HG03378 (cell line): Measurements from ENCODE around the gene HAPLN1.
"Not testable (repeated sequence)": the region's sequence is repeated elsewhere in the genome, so short reads cannot be mapped to it uniquely, and the experiment has no call there.

Experiments
- ATAC-seq: cut with Tn5 transposase; IDR thresholded peaks from one replicate; pipeline ENCODE4 v1.9.1; 2021; ENCODE audit warnings: mild to moderate bottlenecking, moderate library complexity; ENCODE audit not compliant: unreplicated experiment

The HAPLN1 gene

DNA sequence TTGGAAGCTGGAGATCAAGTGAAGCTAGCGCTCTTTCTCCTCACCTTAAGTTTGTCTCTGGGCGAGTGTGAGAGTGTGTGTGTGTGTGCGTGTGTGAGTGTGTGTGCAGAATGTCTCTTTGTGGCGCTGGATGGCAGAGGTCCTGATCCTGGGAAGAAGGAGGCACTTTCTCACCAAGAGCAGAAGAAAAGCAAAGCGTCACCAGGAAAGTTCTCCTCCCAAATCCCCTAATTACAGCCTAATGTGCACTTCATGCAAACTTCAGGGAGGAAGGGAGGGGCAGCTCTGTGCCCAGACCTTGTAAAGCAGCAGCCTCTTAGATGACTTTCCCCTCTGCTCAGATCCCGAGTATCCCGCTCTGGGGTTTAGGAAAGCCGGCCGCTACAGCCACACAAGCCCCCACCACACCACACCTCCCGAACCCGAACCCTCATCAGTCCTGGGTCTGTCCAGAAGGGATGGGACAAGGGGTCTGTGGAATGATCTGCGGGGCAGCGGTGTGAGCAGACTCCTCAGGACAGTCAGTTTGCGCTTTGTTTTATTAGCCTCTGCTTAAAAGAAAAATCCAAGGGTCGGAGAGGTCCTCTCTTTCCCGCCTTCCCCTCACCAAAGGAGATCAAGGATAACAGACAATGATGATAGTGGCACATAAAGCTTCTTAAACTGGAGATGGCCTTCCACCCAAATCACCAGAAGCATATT is at the start of gene HAPLN1:
HAPLN1 (minus strand) TSS at position 20 of the 702 bp plus-strand sequence. CDS start 47,332 bp downstream, outside the sequence.
- ATAC-seq = no peak

DNA sequence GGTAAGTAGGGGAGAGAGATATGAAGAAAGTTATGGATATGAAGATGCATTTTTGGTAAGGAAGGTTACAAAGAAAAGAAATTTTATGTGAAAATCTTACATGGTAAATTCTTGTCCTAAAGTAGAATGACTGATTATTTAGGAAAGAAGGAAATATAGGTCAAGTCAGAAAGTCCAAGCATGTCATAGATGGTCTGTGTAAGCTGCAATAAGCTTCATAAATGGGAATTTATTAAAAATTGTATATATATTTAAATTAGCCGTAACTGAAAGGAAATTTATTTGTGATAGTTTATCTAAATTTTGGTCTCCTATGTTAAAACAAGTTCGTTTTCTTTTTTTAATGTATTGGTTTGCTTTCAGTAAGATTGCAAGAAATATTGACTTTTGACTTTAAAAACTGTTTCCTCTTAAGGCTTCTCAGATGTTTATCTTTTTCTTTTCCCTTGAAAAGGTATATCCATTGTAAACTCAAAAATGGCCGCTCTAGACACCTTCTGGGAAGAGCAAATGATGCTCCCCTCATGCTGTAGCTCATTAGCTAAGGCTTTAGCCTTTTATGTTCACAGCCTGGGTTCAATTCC is 46.8 kb upstream of the HAPLN1 start:
- ATAC-seq = no peak

- ATAC-seq = no peak
These were observed 43.4 kb upstream of the HAPLN1 start for GRCh38 chr5:83764101-83764500.

DNA sequence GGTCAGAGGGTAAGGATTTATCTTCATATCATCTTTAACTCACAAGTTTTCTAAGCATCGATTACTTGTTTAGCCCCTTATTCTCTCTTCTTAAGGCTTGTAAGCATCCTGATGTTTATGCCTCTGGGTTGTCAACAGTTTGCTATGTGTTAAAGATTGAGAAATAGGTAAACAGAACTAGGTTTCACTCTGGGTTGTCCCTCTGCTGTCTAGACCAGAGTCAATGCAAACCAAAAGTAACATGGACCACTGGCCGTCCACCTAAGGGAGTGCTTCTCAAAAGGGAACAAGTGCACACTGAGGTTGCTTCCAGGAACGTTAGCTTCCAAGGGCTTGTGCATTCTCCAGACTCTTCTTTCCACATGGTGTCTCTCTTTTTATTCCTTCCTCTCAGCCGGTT is 39.9 kb upstream of the HAPLN1 start:
- no peak for ATAC-seq

DNA sequence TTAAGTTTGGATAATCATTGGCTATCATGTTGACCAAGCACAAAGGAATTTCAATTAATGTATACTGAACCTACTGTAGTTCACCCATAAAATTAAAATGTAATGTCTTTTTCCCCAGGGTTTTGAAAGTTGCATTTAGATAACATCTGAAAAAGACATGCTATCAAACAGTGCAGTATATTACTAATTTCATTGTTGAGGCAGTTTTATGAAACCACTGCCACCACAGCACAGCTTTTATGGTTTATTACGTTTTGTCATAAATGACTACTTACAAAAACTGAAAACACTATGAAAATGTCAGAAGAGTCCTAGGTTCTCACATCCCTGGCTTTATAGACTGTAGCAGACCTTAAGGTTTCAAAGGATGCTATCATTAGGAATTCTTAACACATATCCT is 32.0 kb upstream of the HAPLN1 start:
- ATAC-seq = no peak

GRCh38 chr5:83751201-83751600 is 30.5 kb upstream of the HAPLN1 start:
- ATAC-seq = no peak

DNA sequence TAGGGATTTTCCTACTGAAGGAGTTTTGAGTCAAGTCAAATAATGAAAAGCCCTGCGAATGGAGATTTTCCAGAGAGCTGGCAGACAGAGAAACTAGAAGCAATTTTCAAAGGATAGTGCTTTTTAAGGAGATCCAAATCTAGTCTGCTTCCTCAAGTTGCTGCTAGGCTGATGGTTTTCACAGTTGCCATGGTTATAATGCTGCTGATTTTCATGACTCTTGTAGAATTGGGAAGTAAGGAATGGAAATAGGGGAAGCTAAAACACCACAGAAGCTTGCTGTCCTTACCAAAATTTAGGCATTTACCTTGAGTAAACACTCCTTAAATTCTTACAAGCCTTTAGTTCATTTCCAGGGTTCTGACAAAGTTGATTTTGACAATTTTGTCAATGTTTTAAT is 30.1 kb upstream of the HAPLN1 start:
- no peak for ATAC-seq

GRCh38 chr5:83745816-83746215 is 25.2 kb upstream of the HAPLN1 start:
- ATAC-seq = no peak

GRCh38 chr5:83744821-83745220 is 24.2 kb upstream of the HAPLN1 start:
- ATAC-seq = no peak

DNA sequence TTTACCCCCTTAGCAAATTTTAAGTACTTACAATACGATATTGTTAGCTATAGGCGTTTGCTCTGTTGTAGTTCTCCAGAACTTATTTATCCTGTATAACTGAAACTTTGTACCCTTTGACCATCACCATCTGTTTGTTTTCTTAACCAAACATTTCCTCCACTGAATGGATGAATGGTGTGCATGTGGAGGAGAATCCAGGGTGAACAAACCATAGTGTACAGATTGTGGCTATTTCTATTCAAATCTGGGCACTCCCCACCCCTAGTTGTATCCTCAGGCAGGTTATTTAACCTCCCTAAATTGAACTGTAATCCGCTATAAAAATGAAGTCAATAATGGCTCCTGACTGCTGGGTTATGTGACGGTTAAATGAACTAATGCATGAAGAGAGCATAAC is 21.4 kb upstream of the HAPLN1 start:
- ATAC-seq = no peak

- ATAC-seq = no peak
These were observed 20.9 kb upstream of the HAPLN1 start for GRCh38 chr5:83741571-83741970.

- peak; percentile 83 for ATAC-seq
These were observed 20.1 kb upstream of the HAPLN1 start for GRCh38 chr5:83740741-83741140.

GRCh38 chr5:83736169-83736568 is 15.5 kb upstream of the HAPLN1 start:
- not testable (repeated sequence) for ATAC-seq

- not testable (repeated sequence) for ATAC-seq
These were observed 14.4 kb upstream of the HAPLN1 start for GRCh38 chr5:83735058-83735457.

- peak; percentile 70 for ATAC-seq
These were observed 11.0 kb upstream of the HAPLN1 start for GRCh38 chr5:83731638-83732037.

- no peak for ATAC-seq
These were observed 8.7 kb upstream of the HAPLN1 start for GRCh38 chr5:83729362-83729761.

DNA sequence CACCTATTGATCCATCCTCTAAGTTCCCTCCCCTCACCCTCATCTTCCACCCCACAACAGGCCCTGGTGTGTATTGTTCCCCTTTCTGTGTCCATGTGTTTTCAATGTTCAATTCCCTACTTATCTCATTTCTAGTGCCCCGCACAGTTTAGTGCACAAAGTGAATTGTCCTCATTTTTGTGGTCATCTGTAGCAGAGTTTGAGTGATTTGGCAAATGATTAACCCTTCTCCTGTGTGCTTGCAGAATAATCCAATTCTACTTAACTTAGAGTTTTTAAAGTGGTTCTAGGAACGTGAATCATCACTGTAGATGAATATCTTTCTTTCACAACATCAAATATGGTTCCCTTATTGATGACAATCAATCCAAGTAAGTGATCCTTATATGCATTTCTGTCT is 6.3 kb upstream of the HAPLN1 start:
- no peak for ATAC-seq

DNA sequence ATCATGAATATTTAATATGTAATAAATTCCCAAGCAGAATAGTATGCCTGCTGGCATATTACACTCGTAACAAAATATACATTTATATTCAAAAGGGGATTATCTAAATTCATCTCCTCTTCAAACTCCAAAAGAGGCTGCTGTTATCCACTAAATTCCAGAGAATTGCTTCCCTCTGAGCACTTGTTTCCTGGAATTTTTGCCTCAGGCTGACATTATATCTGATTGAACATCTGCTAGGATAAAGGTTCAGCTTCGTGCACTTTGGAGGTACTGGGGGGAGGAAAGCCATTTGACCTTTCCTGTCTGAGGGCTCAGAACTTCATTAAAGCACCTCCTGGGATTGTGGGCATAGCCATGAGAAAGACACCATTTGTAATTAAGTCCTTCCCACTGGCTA is 4.3 kb upstream of the HAPLN1 start:
- no peak for ATAC-seq

DNA sequence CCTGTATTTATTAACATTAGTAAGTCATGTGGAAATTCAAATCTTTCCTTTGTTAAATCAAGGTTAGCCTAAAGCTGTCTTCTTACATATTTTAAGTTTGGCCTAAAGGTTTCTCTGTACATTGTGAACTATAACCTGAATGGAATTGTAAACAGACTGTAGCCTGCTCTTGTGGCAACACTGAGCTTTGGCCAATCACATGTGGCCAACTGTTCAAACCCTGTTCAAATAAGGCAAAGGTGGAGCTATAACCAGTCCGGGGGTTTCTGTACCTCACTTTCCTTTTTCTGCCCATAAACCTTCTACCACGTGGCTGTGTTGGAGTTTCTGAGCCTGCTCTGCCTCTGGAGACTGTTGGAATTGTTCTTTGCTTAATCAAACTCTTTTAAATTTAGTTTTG is 3.3 kb upstream of the HAPLN1 start:
- no peak for ATAC-seq

- ATAC-seq = no peak
These were observed 2.4 kb upstream of the HAPLN1 start for GRCh38 chr5:83723031-83723430.

- no peak for ATAC-seq
These were observed 1.6 kb upstream of the HAPLN1 start for GRCh38 chr5:83721953-83722901.
